HepG2 (cell line): Measurements from ENCODE around the gene NTN5. TPM values are rescaled to one million over a fixed set of nuclear protein-coding genes. Genes with fewer than 3 reads are reported as not detected.

Experiments used
- ARID2 ChIP-seq: sonication (generic); formaldehyde crosslinking; IDR thresholded peaks from 2 replicates; pipeline ENCODE4 v1.8.1; 2022; ENCODE audit warnings: mild to moderate bottlenecking, missing genetic modification reagents, borderline replicate concordance
- ARID4A ChIP-seq: sonication (generic); formaldehyde crosslinking; IDR thresholded peaks from 2 replicates; pipeline ENCODE4 v1.5.0; 2020; ENCODE audit warnings: mild to moderate bottlenecking, missing genetic modification reagents, borderline replicate concordance
- EED ChIP-seq: sonication (generic); formaldehyde crosslinking; IDR thresholded peaks from 2 replicates; pipeline ENCODE4 v1.5.0; 2020; ENCODE audit warnings: mild to moderate bottlenecking, missing genetic modification reagents
- HNF1A ChIP-seq, 2 experiments: sonication (generic) in 1 of 2; formaldehyde crosslinking in 1 of 2; IDR thresholded peaks; 2 replicates each; pipeline versions ENCODE4 v1.4.0 to v1.6.1; 2016 to 2020; ENCODE audit warnings: borderline replicate concordance in 1 of 2, low read depth in 1 of 2, mild to moderate bottlenecking in 1 of 2, missing genetic modification reagents in 1 of 2
- MED1 ChIP-seq: sonication (generic); formaldehyde crosslinking; IDR thresholded peaks from 2 replicates; pipeline ENCODE4 v1.4.0; 2020; ENCODE audit warnings: missing genetic modification reagents
- NR2F1 ChIP-seq, 2 experiments: fragments of 450-650 bp in 1 of 2; formaldehyde crosslinking in 1 of 2; IDR thresholded peaks; 2 replicates each; pipeline versions ENCODE4 v1.5.0 to v1.6.1; 2016 to 2020; ENCODE audit warnings: mild to moderate bottlenecking in 1 of 2, missing compliant biosample characterization in 1 of 2, missing genetic modification reagents in 1 of 2, moderate library complexity in 1 of 2
- TBX2 ChIP-seq: sonication (generic); formaldehyde crosslinking; IDR thresholded peaks from 2 replicates; pipeline ENCODE4 v1.5.0; 2020; ENCODE audit warnings: missing genetic modification reagents, mild to moderate bottlenecking, borderline replicate concordance
- ZBTB14 ChIP-seq: sonication (generic); formaldehyde crosslinking; IDR thresholded peaks from 2 replicates; pipeline ENCODE4 v1.4.0; 2020; ENCODE audit warnings: missing genetic modification reagents
- ZBTB20 ChIP-seq: sonication (generic); formaldehyde crosslinking; IDR thresholded peaks from 2 replicates; pipeline ENCODE4 v1.8.1; 2023; ENCODE audit warnings: missing genetic modification reagents, low read depth, mild to moderate bottlenecking, borderline replicate concordance
- ZFP1 ChIP-seq: IDR thresholded peaks from 2 replicates; pipeline ENCODE4 v1.6.1; 2016
- ZFP36L2 ChIP-seq: sonication (generic); formaldehyde crosslinking; IDR thresholded peaks from 2 replicates; pipeline ENCODE4 v1.4.0; 2020; ENCODE audit warnings: missing genetic modification reagents
- ZKSCAN1 ChIP-seq: fragments of 150-350 bp; IDR thresholded peaks from 2 replicates; pipeline ENCODE4 v1.6.1; 2014; ENCODE audit warnings: low read length
- ZNF232 ChIP-seq: sonication (generic); formaldehyde crosslinking; IDR thresholded peaks from 2 replicates; pipeline ENCODE4 v1.4.0; 2020; ENCODE audit warnings: missing genetic modification reagents, borderline replicate concordance
- ZNF234 ChIP-seq: sonication (generic); formaldehyde crosslinking; conservative IDR thresholded peaks from 2 replicates; pipeline ENCODE4 v1.5.1; 2020; ENCODE audit warnings: mild to moderate bottlenecking, missing genetic modification reagents
- ZNF547 ChIP-seq: sonication (generic); formaldehyde crosslinking; IDR thresholded peaks from 2 replicates; pipeline ENCODE4 v1.5.1; 2020; ENCODE audit warnings: mild to moderate bottlenecking, missing genetic modification reagents
- ZNF552 ChIP-seq: sonication (generic); formaldehyde crosslinking; IDR thresholded peaks from 2 replicates; pipeline ENCODE4 v1.9.0; 2022; ENCODE audit warnings: missing genetic modification reagents, mild to moderate bottlenecking, borderline replicate concordance
- ZNF589 ChIP-seq: sonication (generic); formaldehyde crosslinking; conservative IDR thresholded peaks from 2 replicates; pipeline ENCODE4 v1.8.0; 2022; ENCODE audit warnings: mild to moderate bottlenecking, moderate library complexity, missing genetic modification reagents
- ZSCAN9 ChIP-seq: IDR thresholded peaks from 2 replicates; pipeline ENCODE4 v1.6.1; 2016; ENCODE audit warnings: borderline replicate concordance
- polyA plus RNA-seq, 8 experiments: library from polyadenylated mRNA; depleted of rRNA in 3 of 8; stranded (reverse) in 7 of 8; unstranded in 1 of 8; fragments of >200 nt; fragmentation: Illumina TruSeq in 4 of 8; extraction: Trizol in 4 of 8; gene quantifications; 2 replicates each; pipeline versions ENCODE4 v1.2.1 to v1.2.3, GENCODE V29; 2011 to 2016; ENCODE audit warnings: low read depth in 4 of 8, missing spikeins in 1 of 8, mixed read lengths in 1 of 8; ENCODE audit not compliant: insufficient read depth in 1 of 8
- total RNA-seq, 5 experiments: library from RNA; depleted of rRNA; stranded (reverse); fragments of >200 nt; fragmentation: Illumina TruSeq; extraction: Trizol; gene quantifications; 2 replicates each; pipeline ENCODE4 v1.2.3, GENCODE V29; 2016; ENCODE audit warnings: low read depth in 1 of 5

The NTN5 gene
- total and polyA plus RNA-seq, 2 of the 13 experiments (the other 11 are each of a cell fraction or from before 2014, with no cell fraction given) = 0.05 TPM; not detected in 1

- peak; percentile 27; the same call in 1 of the 2 replicates for TF ChIP-seq ARID4A (CRISPR knock-in tag)
- TF ChIP-seq ZFP1 = no peak
- no peak for TF ChIP-seq EED
- peak; percentile 45; the same call in 1 of the 2 replicates for TF ChIP-seq TBX2 (CRISPR knock-in tag)
- TF ChIP-seq ZBTB20 (CRISPR knock-in tag) = peak; percentile 71; the same call in 1 of the 2 replicates
- TF ChIP-seq MED1 (CRISPR knock-in tag) = peak; percentile 75; the same call in 1 of the 2 replicates
- no peak for TF ChIP-seq ZNF589 (CRISPR knock-in tag)
- TF ChIP-seq NR2F1 (CRISPR knock-in tag; IDR thresholded peaks at IDR 0.05) = peak in 1 of 2 experiments; percentile 82; a peak in 3 of 4 replicates
- TF ChIP-seq ZNF234 = no peak
- TF ChIP-seq ZNF547 = 0 out of 2 replicates have a peak, but pooled peaks have one; percentile 30
- TF ChIP-seq ZNF552 (CRISPR knock-in tag) = no peak
- TF ChIP-seq ZSCAN9 (CRISPR knock-in tag) = no peak
- TF ChIP-seq ZKSCAN1 = no peak
- no peak for TF ChIP-seq ZFP36L2 (CRISPR knock-in tag)
- no peak for TF ChIP-seq ARID2
- TF ChIP-seq ZBTB14 = no peak
- TF ChIP-seq ZNF232 (CRISPR knock-in tag) = no peak
- no peak for TF ChIP-seq HNF1A (IDR thresholded peaks at IDR 0.05; ENCODE audit: low read depth)
- peak; percentile 34; the same call in 1 of the 2 replicates for TF ChIP-seq HNF1A (CRISPR knock-in tag; IDR thresholded peaks at IDR 0.05; ENCODE audit: borderline replicate concordance)
Measured at GRCh38 chr19:48718711-48719231, 46.0 kb upstream of the NTN5 start (continued).
